DOHH2 (cell line): ENCODE data around the gene OGFOD3.

Source experiments
- CTCF ChIP-seq: fragments of 200-600 bp; sonication (generic); IDR thresholded peaks from one replicate; pipeline ENCODE4 v1.5.1; 2014; ENCODE audit warnings: antibody characterized with exemption, mild to moderate bottlenecking, low read depth, low read length; ENCODE audit not compliant: poor library complexity, severe bottlenecking
- EZH2phosphoT487 ChIP-seq: fragments of 200-600 bp; sonication (generic); IDR thresholded peaks from 2 replicates; pipeline ENCODE4 v1.6.1; 2017; ENCODE audit warnings: borderline replicate concordance, mild to moderate bottlenecking, antibody characterized with exemption, low read length, moderate library complexity, mixed read lengths

- TF ChIP-seq CTCF (no peak), EZH2phosphoT487 (no peak)
Measured at GRCh38 chr17:82348866-82349265, 69.5 kb downstream of the OGFOD3 start.
